GM23248 (cell line): ENCODE data around the gene CRYBG2.

Source experiments
- EZH2 ChIP-seq: fragments of 200-600 bp; sonication (generic); IDR thresholded peaks from 2 replicates; pipeline ENCODE4 v1.6.1; 2018; ENCODE audit warnings: antibody characterized with exemption, mild to moderate bottlenecking; ENCODE audit not compliant: insufficient read depth, poor library complexity, severe bottlenecking
- EZH2phosphoT487 ChIP-seq: fragments of 200-600 bp; sonication (generic); IDR thresholded peaks from 2 replicates; pipeline ENCODE4 v1.6.1; 2018; ENCODE audit warnings: antibody characterized with exemption, moderate library complexity, mild to moderate bottlenecking, low read depth; ENCODE audit not compliant: insufficient read depth

DNA sequence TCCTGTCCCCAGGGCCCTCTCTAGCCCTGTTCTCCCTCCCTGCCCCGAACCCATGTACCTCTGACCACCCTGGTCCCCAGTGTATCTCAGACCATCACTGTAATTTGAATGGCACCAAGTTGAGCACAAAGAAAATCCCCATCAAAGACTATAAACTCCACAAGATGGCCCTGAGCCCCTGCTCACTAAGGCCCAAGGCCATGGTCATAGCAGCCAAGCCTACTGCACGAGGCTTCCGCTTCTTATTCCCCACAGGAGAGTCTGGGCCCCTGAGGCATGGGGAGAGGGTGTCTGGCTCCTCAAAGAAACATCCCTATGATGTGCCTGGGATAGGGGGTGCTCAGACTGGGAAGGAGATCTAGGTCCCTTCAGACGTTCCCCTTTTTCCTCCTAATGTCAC lies 14.1 kb upstream of the CRYBG2 start:
- no peak for TF ChIP-seq EZH2
- no peak for TF ChIP-seq EZH2phosphoT487
